Ovary (tissue), 3 donors: ENCODE data around the gene LIMS2.

Source experiments
- EP300 ChIP-seq: sonication (generic); formaldehyde crosslinking; IDR thresholded peaks from one replicate; pipeline ENCODE4 v1.6.1; 2017; ENCODE audit warnings: antibody characterized with exemption
- POLR2A ChIP-seq: fragments of 450-650 bp; IDR thresholded peaks from one replicate; pipeline ENCODE4 v1.6.1; 2017; ENCODE audit warnings: antibody characterized with exemption, mild to moderate bottlenecking, moderate library complexity
- TF ChIP-seq, protein P1 (sequence below), 3 donors: fragments of 450-650 bp in 2 of 3; fragments of 200-600 bp in 1 of 3; IDR thresholded peaks; one replicate each; pipeline versions ENCODE4 v1.5.1 to v1.8.0; 2016 to 2022; ENCODE audit warnings: antibody characterized with exemption in 3 of 3, mild to moderate bottlenecking in 1 of 3
- donor health status: DM: no; HTN: no; CAD: no.

DNA sequence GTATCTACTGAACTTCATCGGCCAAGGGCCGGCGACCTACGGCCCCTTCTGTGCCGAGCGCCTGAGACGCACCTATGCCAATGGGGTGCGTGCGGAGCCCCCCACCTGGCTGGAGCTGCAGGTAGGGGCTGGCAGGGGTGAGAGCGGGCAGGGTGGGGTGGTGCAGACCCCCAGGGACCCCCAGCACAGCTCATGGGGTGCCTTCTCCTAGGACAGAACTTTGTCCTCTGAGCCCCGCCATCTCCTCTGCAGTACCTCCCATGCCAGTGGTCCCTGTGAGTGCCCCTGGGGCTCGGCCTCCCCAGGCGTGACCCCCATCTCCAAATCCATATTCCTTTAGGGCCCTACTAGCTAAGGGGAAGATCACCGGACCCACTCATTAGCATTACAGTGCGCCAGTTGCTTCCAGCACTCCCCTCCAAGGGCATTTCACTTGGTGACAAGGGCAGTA lies 53.3 kb downstream of the LIMS2 start:
- TF ChIP-seq, protein P1, sequence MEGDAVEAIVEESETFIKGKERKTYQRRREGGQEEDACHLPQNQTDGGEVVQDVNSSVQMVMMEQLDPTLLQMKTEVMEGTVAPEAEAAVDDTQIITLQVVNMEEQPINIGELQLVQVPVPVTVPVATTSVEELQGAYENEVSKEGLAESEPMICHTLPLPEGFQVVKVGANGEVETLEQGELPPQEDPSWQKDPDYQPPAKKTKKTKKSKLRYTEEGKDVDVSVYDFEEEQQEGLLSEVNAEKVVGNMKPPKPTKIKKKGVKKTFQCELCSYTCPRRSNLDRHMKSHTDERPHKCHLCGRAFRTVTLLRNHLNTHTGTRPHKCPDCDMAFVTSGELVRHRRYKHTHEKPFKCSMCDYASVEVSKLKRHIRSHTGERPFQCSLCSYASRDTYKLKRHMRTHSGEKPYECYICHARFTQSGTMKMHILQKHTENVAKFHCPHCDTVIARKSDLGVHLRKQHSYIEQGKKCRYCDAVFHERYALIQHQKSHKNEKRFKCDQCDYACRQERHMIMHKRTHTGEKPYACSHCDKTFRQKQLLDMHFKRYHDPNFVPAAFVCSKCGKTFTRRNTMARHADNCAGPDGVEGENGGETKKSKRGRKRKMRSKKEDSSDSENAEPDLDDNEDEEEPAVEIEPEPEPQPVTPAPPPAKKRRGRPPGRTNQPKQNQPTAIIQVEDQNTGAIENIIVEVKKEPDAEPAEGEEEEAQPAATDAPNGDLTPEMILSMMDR (IDR thresholded peaks at IDR 0.05): no peak
- TF ChIP-seq POLR2A (no peak), EP300 (no peak)
